GM21529 (cell line): ENCODE data around the gene TMEM145.
"Not testable (repeated sequence)": the region's sequence is repeated elsewhere in the genome, so short reads cannot be mapped to it uniquely, and the experiment has no call there.

ENCODE experiments used
- ATAC-seq: cut with Tn5 transposase; IDR thresholded peaks from one replicate; pipeline ENCODE4 v1.9.1; 2021; ENCODE audit not compliant: unreplicated experiment

The TMEM145 gene

GRCh38 chr19:42333975-42334696 lies 21.0 kb downstream of the TMEM145 start:
- ATAC-seq = no peak

DNA sequence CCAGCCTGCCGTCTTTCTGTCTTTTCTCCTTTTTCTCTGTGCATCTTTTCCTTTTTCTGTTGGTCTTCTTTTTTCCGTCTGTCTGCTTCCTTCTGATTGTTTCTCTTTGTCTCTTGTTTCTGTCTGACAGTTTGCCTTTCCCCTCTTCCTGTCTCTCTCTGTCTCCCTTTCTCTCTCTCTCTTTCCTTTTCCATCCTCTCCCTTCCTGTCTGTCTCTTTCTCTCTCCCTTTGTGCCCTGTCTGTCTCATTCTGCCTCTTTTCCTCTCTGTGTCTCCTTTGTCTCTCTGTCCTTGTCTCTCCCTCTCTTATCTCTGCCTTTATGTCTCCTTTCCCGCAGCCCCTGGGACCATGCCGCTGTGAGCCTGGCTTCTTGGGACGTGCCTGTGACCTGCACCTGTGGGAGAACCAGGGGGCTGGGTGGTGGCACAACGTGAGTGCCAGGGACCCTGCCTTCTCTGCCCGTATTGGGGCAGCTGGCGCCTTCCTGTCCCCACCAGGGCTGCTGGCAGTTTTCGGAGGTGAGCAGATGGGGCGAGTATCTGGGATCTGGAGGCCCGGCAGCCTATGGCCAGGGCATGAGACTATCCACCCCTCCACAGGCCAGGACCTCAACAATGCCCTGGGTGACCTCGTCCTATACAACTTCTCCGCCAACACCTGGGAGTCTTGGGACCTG lies 21.7 kb downstream of the TMEM145 start:
- no peak for ATAC-seq

DNA sequence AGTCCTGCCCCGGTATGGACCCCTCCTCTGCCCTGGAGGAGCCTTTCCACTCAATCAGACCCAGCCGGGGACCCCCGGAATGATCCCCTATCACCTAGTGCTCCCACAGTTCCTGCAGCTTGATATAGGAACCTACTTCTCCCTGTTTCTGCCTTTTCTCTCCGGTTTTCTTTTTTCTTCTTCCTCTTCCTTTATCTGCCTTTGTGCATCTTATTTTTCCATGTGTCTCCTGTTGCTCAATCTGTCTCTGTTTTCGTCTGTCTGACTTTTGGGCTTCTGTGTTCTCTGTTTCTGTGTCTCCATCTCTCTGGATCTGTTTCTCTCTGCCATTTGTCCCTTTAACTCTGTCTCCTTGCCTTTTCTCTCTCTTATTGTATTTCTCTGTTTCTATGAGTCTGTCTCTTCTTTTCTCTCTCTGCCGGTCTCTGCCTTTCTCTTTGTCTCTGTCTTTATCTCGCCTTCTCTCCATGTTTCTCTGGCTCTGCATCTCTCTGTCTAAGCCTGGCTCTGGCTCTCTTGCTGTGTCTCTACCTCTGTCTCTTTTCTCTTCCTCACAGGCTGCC lies 22.3 kb downstream of the TMEM145 start:
- ATAC-seq = no peak

DNA sequence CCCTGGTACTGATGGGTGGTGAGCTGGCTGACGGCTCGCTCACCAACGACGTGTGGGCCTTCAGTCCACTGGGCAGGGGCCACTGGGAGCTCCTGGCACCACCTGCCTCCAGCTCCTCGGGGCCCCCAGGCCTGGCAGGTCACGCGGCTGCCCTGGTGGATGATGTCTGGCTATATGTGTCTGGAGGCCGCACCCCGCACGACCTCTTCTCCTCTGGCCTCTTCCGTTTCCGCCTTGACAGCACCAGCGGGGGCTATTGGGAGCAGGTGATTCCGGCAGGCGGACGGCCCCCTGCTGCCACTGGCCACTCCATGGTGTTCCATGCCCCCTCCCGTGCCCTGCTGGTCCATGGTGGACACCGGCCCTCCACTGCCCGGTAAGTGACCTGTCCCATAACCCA lies 22.9 kb downstream of the TMEM145 start:
- ATAC-seq = no peak

- not testable (repeated sequence) for ATAC-seq
Measured at GRCh38 chr19:42339126-42339860, 26.2 kb downstream of the TMEM145 start.

DNA sequence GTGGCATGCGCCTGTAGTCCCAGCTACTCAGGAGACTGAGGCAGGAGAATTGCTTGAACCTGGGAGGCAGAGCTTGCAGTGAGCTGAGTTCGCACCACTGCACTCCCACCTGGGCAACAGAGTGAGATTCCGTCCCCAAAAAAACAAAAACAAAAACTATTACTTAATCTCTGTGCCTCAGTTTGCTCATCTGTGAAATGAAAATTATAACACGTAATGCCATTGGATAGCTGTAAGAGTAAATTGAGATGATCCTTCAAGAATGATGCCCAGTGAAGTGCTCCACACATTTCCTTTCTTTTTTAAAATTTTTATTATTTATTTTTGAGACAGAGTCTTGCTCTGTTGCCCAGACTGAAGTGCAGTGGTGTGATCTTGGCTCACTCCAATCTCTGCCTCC lies 26.8 kb downstream of the TMEM145 start:
- ATAC-seq = not testable (repeated sequence)

DNA sequence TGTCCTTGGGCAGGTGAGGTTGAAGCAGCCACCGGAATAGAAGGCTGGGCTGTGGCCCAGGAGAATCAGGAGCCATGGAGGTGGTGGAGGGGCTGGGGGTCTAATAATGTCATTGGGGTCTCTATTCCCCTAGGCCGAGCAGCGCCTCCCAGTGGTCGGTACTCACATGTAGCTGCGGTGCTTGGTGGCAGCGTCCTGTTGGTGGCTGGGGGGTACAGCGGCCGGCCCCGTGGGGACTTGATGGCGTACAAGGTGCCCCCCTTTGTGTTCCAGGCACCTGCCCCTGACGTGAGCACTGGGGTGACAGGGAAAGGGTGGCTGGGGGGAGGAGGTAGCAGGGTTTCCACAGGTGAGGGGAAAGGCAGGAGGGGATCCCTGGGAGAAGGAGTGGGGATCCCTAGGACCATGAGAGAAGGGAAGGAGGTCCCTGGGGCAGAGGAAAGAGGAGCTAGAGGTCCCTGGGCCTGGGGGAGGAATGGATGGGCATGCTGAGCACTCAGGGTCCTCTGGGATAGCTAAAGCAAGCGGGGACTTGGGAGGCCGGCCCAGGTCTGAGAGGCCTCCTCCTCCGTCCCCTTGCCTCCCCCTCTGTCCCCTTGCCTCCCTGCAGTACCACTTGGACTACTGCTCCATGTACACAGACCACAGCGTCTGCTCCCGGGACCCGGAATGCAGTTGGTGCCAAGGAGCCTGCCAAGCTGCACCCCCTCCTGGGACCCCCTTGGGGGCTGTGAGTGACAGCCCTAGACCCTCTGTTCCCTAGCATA lies 30.4 kb downstream of the TMEM145 start:
- ATAC-seq = no peak

GRCh38 chr19:42344336-42344893 lies 31.3 kb downstream of the TMEM145 start:
- ATAC-seq = no peak

DNA sequence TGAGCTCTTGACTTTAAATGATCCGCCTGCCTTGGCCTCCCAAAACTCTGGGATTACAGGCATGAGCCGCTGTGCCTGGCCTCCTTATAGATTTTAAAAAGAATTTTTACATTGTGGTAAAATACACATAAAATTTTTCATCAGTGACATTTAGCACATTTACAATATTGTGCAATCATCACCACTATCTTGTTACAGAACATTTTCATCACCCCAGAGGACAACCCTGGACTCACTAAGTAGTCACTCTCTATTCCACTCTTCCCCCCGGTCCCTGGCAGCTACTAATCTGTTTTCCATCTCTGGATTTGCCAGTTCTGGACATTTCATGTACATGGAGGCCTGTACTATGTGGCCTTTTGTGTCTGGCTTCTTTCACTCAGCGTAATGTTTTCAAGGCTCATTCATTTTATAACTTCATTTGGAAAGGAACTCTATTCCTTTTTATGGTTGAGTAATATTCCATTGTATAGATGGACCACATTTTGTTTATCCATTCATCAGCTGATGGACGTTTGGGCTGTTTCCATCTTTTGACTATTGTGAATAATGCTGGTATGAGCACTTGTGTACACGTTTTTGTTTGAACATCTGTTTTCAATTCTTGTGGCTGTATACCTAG lies 32.2 kb downstream of the TMEM145 start:
- ATAC-seq = no peak

GRCh38 chr19:42348211-42348610 lies 35.1 kb downstream of the TMEM145 start:
- no peak for ATAC-seq

DNA sequence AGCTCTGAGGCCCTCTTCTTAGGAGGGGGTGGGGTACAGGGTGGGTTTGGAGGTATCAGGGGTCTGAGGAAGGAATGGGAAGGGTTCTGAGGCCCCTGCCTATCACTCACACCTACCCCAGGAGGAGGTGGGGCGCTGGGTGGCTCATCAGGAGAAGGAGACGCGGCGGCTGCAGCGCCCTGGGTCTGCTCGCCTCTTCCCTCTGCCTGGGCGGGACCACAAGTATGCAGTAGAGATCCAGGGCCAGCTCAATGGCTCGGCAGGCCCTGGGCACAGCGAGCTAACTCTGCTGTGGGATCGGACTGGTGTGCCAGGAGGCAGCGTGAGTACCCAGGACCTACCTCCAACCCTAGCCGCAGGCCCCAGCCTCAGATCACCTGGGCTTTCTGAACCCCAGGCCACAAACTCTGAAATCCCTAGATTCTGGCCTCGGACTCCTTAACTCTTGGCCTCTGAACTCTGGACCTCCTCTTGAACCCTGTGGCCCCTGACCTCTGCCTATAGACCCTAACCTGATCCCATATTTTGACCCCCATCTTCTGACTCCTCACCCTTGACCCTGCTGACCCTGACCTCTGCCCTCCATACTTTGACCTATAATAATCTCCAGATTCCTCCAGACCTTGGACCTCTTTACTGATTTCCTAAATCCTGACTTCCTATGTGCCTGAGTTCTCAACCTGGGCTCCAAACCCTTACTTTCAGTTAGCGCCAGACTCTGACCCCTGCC lies 36.4 kb downstream of the TMEM145 start:
- no peak for ATAC-seq

- ATAC-seq = no peak
Measured at GRCh38 chr19:42350417-42350816, 37.3 kb downstream of the TMEM145 start.

GRCh38 chr19:42351079-42351735 lies 38.1 kb downstream of the TMEM145 start:
- ATAC-seq = no peak

DNA sequence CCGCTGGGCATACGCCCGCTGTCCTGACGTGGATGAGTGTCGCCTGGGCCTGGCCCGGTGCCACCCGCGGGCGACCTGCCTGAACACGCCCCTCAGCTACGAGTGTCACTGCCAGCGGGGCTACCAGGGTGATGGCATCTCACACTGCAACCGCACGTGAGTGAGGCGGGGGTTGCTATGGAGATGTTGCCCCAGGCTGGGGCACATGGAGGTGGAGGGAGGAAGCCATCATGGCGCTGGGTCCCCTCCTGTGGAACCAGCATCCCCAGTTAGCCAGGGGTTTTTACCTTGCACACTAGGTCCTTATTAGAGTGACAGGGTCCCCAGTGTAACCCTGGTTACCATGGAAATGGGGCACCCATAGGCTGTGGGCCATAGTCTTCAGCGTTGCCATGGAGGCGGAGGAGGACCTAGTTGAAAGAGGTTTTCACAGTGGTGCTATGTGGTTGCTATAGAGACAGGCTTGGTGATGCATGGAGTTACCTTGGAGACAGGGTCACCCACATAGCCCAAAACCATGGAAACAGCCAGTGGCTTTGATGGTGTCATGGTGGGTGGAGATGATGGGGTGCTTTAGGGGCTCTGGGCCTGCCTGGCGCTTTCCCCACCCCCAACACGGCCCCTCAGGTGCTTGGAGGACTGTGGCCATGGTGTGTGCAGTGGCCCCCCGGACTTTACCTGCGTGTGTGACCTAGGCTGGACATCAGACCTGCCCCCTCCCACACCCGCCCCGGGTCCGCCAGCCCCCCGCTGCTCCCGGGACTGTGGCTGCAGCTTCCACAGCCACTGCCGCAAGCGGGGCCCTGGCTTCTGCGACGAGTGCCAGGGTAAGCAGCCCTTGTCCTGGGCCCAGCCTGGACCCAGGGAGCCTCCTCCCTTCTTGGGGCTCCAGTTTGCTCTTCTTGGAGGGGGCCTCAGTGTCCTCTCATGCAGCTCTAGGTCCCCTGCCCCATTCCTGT lies 39.5 kb downstream of the TMEM145 start:
- no peak for ATAC-seq

- ATAC-seq = no peak
Measured at GRCh38 chr19:42353341-42354015, 40.4 kb downstream of the TMEM145 start.

DNA sequence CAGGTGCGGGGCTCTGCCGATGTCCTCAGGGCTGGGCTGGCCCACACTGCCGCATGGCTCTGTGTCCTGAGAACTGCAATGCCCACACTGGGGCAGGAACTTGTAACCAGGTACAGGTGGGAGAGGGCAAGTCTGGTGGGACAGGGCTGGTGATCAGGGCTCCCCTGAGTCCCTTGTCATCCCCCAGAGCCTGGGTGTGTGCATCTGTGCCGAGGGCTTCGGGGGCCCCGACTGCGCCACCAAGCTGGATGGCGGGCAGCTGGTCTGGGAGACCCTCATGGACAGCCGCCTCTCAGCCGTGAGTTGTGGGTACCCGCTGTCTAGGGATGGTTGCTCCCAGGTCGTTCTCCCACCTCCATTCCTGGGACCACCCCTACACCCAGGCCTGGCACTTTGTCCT lies 42.8 kb downstream of the TMEM145 start:
- ATAC-seq = no peak

DNA sequence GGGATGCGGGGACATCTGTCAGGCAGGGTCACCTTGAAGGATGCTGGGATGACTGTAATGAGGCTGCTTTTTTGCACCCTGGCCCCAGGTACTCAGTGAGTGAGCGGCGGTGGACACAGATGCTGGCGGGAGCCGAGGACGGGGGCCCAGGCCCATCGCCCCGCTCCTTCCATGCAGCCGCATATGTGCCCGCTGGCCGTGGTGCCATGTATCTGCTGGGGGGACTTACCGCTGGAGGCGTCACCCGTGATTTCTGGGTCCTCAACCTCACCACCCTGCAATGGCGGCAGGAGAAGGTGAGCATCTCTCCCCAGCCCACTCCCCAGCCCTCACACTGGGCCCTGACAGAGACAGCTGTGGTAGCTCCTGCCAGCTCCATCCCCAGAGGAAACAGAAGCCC lies 43.6 kb downstream of the TMEM145 start:
- no peak for ATAC-seq
